ENCODE results near the gene AZU1.

The AZU1 gene

DNA sequence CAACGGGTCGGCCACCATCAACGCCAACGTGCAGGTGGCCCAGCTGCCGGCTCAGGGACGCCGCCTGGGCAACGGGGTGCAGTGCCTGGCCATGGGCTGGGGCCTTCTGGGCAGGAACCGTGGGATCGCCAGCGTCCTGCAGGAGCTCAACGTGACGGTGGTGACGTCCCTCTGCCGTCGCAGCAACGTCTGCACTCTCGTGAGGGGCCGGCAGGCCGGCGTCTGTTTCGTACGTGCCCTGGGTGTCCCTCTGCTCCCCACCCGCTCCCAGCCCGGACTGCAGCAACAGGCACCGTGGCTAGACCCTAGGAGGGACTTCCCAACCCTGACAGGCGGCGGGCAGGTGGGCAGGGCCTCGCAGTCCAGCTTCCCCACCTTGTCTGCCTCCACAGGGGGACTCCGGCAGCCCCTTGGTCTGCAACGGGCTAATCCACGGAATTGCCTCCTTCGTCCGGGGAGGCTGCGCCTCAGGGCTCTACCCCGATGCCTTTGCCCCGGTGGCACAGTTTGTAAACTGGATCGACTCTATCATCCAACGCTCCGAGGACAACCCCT, 28.0 kb downstream of the AZU1 start:
- DNase-seq = no peak

DNA sequence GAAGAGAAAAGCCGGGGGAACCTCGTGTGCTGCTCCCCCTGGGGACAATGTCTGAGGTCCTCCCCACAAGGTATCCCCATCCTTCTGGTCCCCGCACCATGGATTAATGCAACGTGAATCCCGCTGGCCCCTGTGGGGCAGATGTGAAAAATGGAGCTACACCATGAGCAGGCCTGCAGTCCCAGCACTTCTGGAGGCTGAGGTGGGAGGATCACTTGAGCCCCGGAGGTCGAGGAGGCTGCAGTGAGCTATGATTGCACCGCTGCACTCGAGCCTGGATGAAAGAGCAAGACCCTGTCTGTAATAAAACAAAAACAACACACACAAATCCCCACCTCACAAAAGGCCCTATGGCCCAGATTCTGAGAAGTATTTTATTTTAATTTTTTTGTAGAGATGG, 30.6 kb downstream of the AZU1 start:
- DNase-seq = no peak

DNA sequence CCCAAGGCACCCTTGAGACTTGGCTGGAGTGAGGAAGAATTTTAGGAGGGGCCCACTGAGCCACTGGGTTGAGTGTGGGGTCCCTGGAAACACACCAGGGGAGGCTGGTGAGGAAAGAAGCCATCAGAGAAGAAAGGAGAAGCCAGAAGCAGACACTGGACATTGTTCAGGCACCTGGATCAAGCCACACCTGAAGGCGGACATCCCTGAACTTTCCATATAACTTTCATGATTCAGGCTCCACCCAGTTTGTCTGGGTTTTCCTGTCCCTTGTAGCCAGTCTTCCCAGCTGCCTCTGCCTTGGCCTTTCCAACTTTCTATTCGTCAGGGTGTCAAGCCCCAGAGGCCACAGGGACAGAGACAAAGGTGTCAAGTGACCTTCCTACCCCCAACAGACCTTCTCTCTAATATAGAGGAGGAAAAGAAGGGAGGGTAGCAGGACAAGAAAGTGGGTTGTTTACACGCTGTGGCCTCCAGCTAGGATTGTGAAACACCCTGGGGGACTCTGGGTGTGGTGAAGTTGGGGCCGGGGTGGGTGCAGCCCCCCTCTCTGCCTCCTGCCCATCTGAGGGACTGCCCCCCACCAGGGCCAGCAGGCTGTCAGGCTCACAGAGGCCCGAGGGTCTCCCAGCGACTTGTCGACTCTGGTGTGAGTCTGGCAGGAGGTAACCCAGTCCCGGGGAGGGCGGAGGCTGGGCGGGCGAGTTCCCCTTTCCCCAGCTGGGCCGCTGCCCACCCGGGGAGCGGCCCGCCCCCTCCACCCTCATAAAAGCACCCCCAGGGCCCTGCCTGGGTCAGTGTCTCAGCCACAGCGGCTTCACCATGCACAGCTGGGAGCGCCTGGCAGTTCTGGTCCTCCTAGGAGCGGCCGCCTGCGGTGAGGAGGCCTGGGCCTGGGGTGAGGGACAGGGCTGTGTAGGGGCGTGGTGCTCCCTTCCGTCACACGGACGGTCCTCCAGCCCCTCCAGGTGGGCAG, 31.5 kb downstream of the AZU1 start, which contains the start of gene CFD:
CFD (plus strand) TSS at position 797 of the 976 bp plus-strand sequence; CDS start at position 823, 26 bp downstream.
- no peak for DNase-seq

DNA sequence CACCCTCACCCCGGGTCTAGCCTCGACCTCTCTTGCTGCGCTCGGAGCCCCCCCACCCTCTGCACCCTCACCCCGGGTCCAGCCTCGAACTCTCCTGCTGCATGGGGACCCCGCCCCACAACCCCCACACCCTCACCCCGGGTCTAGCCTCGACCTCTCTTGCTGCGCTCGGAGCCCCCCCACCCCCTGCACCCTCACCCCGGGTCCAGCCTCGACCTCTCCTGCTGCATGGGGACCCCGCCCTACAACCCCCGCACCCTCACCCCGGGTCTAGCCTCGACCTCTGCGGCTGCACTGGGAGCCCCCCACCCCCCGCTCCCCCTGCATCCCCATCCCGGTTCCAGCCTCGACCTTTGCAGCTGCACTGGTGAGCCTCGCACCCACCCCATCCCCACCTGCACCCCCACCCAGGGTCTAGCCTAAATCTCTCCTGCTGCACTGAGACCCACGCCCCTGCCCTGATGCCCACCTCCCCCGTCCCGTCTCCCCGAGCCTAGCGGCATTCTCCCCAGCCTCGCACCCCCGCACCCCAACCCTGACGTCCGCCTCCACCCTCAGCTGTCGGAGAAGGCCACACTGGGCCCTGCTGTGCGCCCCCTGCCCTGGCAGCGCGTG, 33.6 kb downstream of the AZU1 start:
- DNase-seq = no peak

DNA sequence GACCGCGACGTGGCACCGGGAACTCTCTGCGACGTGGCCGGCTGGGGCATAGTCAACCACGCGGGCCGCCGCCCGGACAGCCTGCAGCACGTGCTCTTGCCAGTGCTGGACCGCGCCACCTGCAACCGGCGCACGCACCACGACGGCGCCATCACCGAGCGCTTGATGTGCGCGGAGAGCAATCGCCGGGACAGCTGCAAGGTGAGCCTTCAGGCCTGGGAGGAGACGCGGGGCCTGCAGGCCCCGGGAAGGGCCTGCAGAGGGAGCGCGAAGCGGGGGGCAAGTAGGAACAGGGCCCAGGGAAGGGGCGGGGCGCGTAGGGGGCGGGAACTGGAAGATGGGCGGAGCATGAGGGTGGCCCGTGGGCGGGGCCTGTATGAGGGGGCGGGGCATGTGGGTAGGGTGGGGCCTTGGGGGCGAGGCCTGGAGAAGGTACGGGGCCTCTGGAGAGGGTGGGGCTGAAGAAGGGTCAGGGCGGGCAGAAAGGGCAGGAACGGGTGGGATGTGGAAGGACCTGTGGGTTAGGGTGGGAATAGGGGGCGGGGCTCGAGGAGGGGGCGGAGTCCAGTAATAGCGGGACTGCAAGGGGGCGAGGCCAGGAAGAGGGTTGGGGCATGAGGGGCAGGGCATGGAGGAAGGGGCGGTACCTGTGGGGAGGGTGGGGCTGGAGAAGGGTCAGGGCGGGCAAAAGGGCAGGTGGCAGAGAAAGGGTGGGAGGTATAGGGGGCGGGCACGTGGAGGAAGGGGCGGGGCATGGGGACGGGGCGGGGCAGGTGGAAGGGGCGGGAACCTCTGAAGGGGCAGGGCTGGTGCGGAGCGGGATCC, 34.3 kb downstream of the AZU1 start:
- DNase-seq = peak; percentile 69

DNA sequence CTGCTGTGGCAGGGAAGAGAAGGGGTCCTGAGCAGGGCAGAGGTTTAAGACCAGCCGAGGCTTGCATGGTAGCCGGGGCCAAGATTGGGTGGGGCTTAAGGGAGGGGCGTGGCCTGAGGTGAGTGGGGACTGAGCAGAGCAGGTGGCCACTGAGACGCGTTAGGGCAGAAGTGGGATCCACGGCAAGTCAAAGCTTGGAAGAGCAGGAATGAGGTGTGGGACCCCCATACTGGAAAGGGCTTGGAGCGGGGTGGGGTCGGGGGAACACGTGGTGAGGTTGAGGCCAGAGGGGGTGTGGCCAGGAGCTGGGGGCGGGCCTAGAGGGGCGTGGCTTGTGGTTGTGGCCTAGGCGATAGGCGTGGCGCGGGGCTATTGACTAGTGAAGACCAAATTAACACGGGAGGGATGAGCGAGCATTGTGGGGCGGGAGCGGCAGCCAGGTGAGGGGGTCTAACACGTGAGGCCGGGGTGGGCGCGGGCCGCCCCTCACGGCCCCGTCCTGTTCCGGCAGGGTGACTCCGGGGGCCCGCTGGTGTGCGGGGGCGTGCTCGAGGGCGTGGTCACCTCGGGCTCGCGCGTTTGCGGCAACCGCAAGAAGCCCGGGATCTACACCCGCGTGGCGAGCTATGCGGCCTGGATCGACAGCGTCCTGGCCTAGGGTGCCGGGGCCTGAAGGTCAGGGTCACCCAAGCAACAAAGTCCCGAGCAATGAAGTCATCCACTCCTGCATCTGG, 35.1 kb downstream of the AZU1 start:
- peak; percentile 84 for DNase-seq

DNA sequence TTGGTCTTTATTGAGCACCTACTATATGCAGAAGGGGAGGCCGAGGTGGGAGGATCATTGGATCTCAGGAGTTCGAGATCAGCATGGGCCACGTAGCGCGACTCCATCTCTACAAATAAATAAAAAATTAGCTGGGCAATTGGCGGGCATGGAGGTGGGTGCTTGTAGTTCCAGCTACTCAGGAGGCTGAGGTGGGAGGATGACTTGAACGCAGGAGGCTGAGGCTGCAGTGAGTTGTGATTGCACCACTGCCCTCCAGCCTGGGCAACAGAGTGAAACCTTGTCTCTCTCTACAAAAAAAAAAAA, 35.6 kb downstream of the AZU1 start:
- DNase-seq = no peak

DNA sequence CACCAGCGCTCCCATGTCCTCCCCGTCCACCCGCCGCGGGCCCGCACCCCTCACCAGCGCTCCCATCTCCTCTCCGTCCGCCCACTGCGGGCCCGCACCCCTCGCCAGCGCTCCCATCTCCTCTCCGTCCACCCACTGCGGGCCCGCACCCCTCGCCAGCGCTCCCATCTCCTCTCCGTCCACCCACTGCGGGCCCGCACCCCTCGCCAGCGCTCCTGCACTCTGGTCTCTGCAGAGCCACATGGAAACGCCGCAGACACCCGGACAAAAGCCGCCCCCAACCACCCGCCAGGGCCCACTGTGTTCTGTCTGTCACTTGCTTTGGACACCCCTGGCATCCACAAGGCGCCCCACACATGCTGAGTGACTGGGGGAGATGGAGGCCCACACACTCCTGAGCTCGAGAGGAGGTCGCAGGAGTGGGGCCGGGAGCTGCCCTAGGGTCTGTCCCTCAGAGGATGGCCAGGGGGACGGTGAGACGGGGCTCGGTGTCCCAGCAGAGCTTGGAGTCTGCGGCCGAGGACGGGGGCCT, 39.2 kb downstream of the AZU1 start:
- DNase-seq = no peak

DNA sequence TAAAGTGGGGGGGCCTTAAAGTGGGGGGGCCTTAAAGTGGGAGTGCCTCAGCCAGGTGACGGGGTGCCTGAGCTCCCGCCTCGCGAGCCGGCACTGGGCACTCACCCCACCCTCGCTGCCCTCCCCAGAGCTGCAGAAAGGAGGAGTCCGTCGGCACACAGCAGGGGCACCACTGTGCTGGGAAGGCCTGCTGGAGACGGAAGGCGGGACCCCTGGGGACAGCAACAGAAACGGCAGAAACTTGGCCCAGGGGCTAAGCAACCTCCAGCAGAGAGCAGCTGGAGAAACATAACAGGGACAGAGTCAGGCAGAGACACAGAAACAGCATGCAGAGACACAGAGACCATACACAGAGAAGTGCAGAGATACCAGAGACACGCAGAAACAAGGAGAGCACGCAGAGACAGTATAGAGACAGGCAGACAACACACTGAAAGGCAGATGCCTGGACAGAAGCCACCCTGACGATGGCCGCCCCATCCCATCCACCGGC, 39.7 kb downstream of the AZU1 start:
- DNase-seq = no peak

DNA sequence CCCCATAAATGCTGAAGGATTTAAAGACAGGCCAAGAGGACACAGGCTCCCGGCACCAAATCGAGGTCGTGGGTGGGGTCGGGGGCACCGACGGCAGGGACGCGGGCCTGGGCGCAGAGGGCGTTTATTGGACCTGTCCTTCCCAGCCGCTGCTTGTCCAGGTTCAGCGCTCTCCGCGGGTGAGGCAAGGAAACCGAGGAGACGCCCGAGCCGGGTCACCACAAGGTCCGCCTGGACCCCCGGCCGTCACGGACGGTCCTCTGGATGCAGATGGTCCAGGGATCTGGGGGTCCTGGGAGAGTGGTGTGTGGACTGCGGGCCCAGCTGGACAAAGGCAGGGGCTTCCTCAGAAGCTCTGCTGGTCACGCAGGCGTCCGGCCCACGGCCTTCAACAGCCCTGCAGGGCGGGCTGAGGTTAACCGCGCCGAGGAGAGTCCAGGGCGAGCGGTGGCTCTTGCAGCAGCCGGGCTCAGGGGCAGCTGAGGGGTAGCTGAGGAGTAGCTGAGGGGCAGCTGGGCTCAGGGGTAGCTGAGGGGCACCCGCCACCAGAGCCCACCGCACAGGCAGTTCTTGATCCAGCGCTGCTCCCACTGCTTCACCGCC, 40.3 kb downstream of the AZU1 start:
- DNase-seq = no peak

DNA sequence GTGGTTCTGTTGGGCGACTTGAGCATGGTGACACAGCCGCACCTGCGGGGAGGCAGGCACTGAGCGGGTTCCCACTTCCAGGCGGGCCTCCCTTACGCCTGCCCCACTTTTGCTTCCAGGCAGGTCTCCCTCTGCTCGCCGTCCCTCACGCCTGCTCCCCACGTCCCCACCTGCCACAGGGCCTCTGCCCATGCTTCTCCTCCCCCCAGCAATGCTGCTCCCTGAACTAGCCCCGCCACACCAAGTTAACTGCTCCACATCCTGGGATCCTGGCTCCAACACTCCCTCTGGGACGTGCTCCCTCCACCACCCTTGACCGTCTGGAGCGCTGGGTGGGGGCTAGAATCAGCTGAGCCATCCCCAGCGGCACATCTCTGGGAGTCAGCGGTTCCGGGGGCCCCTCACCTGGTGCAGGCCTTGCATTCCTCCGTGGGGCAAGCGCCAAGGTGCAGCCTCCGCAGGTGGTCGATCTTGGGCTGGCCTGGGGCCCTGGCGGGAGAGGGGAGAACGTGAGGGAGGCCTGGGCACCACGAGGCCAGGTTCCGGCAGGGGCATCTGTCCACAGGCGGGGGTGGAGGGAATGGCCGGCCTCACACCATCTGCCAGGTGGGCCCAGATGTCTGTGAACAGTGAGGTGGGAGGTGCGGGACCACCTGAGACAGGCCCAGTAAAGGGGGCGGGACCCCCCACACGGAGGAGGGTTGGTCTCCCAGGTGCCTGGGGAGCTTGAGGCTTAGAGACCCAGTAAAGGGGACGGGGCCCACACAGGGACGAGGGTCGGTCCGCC, 41.0 kb downstream of the AZU1 start:
- no peak for DNase-seq

DNA sequence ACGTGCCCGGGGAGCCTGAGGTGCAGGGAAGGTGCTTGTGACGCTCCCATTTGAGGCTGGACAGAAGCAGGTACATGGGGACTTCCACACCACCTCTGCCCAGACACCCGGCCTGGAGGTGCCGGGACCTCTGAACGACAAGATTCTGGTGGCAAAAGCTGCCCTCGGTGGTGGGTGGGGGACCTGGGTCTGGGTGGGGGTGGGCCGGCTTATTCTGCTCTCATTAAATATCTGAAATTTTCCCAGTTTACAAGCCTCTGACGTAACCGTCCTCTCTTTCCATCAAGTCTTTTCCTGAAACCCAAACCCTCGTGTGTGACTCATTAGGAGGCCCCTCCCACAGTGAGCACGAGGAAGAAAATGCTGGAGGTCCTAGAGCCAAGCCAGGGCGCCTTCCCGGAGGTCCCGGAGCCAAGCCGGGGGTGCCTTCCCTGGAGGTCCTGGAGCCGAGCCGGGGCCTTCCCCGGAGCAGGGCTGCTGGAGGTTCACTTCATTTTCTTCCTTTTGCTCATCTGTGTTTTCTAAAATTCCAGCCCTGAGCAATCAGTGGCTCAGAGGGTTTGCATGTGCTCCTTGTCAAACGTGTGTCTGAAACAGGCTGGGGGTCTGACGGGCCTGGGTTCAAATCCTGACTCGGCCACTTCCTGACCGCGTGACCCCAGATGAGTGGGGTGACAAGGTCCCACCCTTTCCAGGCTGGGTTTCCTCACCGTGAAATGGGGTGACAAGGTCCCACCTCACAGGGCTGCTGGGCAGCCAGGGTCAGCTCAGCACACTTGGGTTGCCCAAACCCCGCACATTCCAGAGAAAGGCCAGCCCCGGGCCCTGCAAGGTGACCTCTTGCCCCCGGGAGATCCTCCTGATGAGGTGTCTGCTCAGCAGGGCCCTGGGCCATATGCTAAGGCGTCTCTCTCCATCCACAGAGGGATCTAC, 41.9 kb downstream of the AZU1 start:
- DNase-seq = no peak

DNA sequence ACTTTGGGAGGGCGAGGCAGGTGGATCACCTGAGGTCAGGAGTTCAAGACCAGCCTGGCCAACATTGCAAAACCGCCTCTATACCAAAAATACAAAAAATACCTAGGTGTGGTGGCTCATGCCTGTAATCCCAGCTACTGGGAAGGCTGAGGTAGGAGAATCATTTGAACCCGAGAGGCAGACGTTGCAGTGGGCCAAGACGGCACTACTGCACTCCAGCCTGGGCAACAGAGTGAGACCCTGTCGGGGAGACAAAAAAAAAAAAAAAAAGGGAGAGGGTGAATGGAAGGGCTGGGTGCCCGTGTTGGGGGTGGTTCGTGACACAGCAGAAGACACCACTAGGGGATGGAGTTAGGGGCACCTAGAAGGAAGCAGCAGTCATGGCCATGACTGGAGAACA, 42.7 kb downstream of the AZU1 start:
- no peak for DNase-seq

DNA sequence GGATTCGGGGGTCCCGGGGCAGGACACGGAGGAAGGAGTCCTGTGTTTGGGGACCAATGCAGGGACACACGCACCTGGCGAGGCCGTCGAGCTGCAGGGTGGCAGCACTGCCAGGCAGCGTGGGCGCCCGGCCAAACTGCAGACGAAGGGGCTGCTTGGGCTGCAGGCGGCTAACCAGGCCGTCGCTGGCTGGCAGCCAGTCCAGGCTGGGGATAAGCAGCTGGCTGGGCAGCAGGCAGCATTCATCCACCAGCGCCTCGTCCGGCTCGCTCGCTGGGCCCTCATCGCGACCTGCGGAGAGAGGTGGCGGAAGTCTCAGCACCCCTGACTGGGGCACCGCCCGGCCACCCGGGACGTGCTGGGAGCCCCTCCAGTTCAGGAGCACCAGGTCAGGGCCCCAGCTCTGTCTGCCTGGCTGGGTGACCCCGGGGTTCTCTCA, 43.3 kb downstream of the AZU1 start:
- DNase-seq = no peak

DNA sequence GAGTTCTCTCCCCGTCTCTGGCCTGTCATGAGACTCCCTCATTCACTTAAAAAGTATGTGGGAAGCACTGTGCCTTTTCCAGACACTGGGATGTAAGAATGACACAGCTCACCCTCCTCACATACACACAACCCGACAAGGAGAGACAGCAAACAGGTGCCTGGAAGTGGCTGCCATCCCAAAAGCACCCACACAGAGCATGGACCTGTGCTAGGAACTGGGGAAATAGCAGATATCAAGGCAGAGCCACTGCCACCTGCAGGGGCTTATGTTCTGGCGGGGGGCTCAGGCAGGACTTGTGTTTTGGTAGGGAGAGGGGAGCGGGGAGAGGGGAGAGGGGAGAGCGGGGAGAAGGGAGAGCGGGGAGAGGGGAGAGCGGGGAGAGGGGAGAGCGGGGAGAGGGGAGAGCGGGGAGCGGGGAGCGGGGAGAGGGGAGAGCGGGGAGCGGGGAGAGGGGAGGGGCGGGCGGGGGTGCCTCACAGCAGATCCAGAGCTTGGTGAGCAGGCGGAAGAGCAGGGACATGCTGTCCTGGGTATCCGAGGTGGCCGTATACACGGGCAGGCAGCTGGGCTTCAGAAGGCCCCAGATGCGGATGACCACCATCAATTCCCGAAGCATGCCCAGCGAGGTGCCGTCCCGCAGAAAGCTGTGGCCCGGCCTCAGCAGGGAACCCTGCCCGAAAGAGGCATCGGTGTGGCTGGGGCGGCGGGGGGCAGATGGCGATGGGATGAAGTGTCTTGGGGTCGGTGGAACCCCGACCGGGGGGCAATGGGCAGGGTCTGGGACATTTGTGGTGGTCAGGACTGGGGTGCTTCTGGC, 44.0 kb downstream of the AZU1 start:
- DNase-seq = no peak

DNA sequence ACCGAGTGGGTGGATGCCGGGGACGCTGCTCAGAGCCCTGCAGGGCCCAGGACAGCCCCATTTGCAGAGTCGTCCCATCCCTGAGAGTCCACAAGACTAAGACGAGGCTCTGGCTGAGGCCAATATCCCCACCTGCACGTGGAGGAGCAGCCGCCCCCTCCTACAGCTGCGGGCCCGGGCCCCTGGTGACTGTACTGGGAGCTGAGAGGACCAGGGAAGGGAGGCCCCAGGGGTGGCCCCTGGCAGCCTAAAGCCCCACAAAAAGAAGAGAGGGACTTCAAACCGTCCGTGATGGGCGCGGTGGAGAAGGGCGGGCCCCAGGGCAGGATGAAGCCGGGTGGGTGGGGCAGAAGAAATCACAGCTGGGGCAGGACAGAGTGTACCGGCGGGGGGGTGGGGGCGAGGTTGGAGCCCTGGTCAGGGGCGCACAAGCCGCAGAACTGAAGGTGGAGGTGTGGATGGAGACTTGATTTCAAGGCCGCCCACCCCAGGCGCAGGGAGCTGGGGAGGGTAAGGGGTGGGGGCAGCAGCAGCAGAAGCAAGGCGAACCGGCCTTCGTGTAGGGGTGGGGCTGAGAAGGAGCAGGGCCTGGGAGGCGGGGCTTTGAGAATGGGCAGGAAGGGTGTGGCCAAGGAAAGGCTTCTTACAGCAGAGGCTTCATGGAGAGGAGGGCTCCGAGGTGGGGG, 44.8 kb downstream of the AZU1 start:
- peak; percentile 80 for DNase-seq

DNA sequence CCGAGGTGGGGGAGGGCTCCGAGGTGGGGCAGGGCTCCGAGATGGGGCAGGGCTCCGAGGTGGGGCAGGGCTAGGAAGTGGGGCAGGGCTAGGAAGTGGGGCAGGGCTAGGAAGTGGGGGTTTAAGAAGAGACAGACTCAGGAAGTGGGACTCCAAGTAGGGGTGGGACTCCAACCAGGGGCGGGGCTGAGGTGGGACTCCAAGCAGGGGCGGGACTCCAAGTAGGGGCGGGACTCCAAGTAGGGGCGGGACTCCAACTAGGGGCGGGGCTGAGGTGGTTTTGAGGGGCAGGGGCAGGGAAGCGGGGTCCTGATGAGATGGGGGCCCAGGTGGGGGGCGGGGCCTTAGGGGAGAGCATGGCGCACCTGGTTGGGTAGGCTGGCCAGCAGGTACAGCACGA, 45.4 kb downstream of the AZU1 start:
- DNase-seq = peak; percentile 79

DNA sequence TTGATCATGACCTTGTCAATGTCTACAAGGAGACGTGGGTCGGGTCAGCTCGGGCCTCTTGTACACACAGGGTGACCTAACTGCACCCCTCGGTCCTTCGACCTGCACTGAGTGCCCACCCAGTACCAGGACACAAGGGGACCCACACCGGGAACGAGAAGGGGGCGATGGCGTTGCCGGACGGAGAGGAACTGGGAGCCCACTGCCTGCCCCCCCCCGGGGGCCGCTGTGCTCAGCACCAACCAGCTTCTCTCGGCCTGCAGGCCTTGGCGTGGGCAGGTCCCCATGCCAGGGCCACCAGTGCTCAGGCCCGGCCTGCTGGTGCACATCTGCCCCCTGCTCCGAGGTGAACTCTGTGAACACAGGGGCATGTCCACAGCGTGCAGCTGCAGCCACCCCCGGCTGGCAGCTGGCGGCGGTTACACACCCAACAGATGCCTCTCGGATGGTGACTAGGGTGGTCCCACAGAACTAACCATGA, 46.0 kb downstream of the AZU1 start:
- no peak for DNase-seq
